ENCODE data around the gene SPSB4.

GRCh38 chr3:141091426-141091825, 40.3 kb downstream of the SPSB4 start:
- TF ChIP-seq POLR2A (IDR thresholded peaks at IDR 0.05; ENCODE audit: low read depth, low read length) (no peak), POLR2AphosphoS5 (IDR thresholded peaks at IDR 0.05; ENCODE audit: low read depth, low read length) (no peak)
